NCI-H82 treated with DMSO at 0.1 percent for 48 hours (cell line): ENCODE results near the gene CEND1.

Experiments used
- DNase-seq: peaks from one replicate; lab custom pipeline; 2025; ENCODE audit not compliant: unreplicated experiment; lab: John Stamatoyannopoulos, UW

CEND1 gene

DNA sequence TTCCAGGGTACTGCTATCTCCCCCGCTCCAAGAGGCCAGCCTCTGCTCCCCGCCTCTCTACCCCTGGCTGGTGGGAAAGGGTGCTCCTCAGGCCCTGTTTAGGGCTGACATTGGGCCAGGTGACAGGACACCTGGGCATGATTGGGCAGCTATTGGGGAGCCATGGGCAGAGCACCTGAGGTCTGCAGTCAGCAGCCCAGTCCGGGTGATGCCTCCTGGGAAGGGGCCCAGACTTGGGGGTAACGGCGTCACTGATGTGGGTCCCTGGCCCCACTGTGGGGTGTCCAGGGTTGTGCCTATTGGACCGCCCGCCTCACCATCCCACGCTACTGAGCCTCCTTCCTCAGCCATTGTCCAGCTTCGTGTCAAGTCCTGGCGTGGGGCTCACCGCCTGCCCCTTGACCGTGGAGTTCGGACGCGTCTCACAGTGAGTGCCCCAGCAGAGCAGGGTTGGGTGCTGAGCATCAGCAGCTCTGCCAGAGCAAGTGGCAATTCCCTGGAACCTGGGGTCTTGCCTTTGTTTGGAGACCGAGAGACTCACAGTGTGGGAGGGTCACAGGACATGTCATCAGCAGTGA, 9.8 kb downstream of the CEND1 start:
- DNase-seq: no peak

DNA sequence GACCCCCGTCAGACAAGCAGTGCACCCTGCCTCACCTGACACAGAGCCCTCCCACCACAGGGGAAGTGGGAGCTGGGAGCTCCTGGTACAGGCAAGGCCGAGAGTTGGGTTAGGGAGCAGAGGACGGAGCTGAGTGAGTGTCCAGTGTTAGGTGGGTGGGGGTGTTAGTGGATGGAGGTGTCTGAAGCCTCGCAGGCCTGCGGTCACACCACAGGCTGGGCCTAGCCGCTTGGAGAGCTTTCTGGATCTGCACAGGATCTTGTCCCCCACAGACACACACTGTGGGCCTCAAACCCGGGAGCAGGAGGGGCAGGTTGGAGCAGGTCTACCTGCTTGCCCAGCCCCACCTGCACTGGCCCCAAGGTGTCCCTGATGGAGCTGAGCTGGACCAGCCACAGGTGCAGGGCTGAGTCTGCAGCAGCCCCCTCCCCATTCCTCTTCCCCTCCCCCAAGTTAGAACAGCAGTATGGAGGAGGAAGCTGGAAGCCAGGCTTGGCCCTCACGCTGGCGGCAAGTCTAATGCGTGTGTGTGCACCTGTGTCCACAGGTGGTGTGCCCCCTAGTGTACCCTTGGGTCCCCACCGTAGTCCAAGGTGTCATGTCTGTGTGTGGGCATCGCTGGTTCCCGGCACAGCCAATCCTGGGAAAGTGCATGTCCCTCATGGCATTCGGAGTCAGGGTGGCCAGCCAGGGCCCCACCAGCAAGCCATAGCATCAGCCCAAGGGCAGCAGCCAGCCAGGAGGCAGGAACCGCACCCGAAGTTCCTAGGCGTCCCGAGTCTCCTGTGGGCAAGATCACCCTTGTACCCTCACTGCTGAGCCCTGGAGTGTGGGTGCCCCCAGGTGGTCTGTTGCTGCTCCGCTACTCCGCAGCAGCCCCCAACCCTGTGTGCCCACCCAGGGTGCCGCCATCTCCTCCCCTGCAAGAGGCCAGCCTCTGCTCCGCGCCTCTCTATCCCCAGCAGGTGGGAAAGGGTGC, 10.6 kb downstream of the CEND1 start:
- DNase-seq: no peak

DNA sequence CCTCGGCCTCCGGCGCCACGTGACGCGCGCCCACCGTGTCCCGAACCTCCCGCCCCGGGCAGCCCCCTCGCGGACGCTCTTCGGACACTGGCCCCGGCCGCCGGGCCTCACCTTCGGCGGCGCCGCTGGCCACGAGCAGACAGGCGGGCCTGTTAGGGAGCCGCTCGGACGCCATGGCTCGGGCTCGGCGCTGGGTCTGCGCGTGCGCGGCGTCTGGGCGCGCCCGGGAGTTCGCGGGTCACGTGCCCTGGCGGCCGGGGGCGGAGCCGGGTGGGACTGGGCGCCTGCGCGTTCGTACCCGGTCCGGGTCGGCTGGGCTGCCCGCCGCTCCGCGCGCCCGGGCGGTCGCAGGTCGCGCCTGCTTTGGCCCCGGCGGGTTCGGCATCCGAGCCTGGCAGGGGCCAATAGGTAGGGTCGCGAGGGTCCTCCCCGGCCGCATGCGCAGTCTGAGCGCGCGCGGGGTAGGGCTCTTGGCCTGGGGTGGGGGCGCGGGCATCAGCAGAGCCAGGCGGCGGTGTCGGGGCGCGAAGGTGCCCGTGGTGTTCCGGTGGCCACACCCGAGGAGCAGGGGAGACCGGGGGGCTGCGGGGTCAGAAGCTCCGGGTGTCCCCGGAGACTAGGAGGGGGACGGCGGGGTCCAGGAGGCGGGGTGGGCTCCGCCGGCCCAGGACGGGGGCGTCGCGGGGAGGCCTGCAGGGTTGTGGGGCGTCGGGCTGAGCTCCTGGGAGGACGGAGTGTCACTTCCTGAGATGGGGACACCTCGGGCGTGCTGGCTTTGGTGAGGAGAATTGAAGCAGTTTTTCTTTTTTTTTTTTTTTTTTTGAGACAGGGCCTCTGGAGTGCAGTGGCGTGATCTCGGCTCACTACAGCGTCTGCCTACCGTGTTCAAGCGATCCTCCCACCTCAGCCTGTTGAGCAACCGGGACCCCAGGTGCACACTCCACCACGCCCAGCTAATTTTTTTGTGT, 12.3 kb downstream of the CEND1 start, which contains the start of gene GATD1:
Gene GATD1 (minus strand): TSS at position 200 of the 968 bp plus-strand sequence. CDS start 25 bp downstream, at position 175.
- DNase-seq: peak; percentile 28

DNA sequence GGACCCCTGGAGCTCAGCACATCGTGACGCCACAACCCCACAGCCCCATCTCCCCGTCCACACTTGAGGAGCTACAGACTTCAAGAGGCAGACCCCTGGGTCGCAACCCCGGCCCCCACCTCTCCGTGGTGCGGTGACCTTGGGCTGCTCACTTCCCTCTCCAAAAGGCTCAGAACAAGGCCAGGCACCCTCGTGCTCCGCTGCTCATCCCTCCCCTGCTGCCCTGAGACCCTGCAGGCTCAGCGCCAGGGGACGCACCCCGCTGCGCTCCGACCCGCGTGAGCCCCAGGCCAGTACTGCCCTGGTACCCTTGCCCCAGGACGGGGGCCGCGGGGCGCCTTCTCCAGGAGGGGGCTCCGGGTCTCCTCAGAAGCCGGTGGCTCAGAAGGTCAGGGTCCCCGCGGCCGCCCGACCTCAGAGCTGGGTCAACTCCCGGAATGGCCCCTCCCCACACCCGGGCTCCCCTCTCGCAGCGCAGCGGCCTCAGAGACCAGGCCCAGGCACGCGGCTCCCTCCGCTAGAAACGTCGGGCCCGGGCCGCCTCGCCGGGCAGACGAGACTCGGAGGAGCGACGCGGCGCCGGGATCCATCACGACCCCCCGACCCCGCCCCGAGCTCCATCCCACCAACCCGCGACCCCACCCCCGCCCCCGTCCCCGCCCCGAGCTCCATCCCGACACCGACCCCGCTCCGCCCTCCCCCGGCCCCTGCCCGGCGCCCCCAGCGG, 13.2 kb downstream of the CEND1 start:
- no peak for DNase-seq

DNA sequence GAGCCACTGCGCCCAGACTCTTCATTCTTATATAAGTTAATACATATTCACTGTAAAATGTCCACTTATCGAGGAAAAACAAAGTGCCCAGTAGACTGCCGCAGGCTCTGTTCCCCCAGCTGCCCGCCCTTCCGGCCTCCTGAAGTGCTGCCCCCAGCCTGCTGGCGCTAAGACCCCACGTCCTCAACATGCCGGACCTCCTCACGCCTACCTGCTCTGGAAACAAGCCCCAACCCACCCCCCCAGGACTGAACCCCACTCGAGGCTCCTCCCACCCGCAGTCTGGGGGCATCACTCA, 13.7 kb downstream of the CEND1 start:
- DNase-seq: no peak

DNA sequence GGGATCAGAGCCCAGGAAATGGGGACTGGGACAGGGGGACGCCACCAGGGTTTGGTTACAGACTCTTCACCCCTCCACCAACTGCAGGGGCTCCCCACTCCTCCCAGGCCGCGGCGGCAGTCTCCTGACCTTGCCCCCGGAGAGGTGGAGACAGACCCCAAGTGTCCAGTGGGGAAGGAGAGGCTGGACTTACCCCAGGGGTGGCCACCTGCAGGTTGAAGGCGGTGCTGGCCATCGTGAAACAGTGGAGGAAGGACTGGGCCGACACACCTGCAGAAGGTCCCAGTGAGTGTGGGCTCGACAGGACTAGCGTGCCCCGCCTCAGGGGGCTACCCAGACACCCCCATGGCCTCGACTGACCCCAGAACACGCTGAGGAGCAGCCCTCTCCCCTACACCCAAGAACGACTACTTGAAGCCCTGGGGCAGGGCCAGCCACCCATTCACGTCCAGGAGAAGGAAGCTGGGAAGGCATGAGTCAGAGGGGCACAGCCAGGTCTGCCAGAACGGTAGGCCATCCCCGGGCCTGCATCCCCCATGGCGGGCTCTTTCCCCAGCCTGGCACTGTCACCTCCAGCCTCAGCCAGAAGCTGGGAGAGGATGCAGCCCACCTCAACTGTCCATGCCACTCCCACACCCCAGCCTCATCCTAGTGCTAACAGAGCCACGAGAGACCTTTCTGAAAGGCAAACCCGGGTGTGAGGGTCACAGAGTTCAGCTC, 14.9 kb downstream of the CEND1 start:
- no peak for DNase-seq

DNA sequence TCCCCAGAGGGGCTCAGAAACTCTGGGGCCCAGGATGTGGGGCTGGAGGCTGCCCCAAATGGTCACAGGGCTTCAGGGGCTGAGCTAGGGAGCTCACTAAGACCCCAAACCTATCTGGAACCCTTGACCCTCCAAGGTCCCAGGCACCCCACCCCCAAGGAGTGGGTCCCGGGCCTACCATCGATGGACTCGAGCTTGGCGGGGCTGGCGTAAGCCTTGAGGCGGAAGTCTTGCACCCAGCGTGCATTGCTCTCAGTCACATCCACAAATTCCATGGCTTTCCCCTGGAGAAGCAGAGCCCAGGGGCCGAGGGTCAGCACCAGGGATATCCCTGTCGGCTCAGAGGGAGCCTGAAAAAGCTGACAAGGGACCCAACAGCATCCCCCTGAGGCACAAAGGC, 16.1 kb downstream of the CEND1 start:
- DNase-seq: no peak

DNA sequence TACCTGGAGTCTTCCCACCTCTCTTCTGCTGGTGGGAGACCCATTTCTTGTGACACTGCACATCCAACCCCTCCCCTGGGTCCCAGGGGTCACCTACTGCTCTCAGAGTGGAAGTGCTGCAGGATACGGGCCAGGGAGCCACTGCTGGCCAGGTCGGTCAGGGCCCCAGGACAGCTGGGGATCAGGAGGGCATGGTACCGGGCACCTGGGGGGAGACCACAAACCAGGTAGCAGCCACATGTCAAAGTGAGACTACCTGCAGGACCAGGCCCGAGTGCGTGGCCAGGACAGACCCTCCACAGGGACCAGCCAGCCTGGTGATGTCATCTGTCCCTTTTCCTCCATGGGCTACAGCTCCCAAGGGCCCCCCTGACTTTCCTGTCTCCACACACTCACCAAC, 16.5 kb downstream of the CEND1 start:
- no peak for DNase-seq

DNA sequence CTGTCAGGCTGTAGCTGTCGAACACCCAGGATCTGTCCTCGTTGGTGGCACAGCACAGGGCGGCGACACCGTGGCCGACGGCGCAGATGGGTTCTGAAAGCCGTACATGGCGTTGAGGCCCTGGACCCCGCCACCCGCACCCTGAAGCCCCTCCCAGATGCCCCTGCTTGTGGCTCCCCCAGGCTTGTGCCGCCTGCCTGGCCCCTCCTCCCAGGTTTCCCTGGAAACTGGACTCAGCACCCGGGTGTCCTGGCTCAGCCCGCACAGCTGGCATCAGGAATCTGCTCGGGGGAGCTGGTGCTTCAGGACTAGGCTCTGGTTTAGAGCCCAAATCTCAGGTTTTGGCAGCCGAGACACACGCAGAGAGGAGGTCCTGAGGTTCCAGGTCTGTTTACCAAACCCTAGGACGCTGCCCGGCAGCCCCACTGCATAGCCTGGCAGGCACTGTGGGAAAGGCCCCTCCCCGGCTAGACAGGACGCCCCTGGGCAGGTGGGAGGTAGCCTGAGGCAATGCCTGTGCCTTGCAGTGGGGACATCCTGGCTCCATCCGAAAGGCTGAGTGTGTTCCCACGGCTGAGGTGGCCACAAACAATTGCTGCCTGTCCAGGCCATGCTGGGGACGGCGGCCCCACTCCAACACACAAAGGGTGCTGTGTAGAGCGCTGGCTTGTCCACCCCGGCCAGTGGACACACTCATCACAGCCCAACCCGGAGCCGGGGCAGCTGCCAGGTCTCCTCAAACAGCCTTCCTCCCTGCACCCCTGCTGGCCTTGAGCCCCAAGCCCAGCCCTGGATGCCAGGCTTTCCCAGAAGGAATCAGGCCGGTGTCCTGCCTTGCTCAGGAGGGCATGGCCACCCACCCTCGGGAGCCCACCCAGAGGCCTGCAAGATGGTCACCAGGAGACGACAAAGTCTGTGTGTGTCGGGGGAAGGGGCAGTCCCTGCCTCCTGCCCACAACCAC, 17.2 kb downstream of the CEND1 start:
- no peak for DNase-seq

DNA sequence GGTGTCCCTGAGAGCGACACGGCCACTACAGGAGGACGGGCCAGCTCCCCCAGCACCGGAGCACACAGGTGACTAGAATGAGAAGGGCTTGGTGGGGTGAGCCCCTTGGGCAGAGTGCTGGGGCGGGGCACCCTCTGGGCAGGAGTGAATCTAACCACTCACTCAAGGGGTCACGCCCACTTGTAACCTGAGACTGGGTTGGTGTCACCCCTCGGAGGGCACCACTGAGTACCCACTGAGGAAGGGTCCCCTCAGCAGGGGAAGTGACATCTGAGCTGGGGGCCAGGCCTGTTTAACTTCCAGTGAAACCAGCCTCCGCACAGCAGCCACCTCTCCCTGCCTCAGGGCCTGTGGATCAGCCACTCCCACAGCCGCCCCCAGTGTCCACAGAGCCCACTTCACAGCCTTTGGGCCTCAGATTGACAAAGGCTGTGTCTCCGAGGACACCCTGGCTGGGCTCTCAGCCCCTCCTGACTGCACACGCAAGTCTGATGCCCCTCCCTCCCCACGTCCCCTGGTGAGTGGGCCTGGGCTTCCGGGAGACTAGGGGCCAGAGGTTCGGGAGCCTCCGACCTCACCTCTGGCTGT, 18.2 kb downstream of the CEND1 start:
- no peak for DNase-seq

DNA sequence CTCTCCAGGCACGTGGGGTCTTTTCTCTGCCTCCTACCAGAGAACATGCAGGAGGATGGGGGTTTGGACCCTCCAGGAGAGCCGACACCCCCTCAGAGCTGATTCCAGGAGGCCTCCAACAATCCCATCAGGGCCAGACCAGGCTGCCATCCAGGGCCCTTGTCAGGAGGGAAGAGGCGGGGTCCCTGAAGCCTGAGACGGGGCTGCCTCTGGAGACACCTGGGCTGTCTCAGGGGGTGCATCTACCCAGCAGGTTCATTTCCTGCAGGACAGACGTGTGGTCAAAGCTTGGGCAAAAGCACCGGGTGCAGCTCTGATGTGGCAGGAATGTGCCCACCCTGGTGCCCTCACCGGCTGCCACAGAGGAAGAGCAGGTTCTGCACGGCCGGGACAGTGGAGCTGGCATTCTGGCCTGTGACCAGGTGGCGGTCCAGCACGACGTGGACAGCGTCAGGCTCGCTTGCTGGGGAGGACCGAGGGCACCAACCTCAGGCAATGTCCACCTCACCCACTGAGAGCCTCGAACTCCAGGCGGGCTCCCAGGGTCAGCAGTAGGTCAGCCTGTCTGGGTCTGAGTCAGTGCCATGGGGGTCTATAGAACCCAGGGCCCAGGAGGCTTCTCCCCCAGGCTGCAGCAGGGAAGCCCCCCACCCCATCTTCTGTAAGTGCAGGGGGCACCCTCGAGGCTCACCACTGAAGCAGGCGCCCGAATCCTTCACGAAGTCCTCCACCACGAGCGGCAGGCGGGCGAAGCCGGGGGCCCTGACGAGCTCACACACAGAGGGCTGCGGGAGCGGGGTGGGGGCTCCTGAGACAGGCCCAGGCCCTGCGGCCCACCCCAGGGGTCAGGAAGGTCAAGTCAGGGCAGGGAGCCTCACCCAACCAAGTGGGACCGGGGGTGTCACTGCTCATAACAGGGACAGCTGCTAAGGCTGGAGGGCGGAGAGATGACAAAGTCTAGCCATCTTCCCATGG, 19.0 kb downstream of the CEND1 start:
- DNase-seq: no peak

DNA sequence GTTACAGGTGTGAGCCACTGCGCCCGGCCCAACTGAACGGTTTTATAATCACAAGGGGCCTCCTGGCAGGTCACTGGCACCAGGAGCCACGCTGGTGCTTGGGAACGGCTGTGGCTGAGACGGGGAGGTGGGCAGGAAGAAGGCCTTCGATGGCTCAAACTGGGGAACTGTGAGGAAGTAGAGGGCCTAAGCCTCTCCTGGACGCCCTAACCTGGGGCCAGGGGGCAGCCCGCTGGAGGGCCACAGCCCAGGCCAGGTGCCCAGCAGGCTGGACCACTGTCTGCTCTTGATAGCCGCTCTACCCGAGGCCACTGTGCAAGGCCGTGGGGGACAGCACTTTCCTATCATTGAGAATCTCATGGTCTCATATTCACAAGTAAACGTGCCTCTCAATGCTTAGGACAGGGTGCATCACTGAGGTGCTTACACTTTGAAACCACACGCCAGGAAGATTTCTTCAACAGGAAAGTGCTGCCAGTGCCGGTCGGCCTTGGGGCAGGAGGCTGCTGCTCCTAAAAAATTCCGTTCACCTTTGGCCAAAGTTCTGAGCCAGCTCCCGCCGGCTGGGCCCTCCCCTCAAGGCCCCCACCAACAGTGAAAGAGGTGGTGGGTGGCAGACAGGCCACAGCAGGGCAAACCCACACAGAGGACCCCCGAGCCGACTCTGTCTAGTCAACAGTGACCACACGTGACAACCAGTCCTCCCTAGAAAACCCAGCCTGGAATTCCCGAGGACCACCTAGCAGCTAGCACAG, 19.8 kb downstream of the CEND1 start:
- no peak for DNase-seq

DNA sequence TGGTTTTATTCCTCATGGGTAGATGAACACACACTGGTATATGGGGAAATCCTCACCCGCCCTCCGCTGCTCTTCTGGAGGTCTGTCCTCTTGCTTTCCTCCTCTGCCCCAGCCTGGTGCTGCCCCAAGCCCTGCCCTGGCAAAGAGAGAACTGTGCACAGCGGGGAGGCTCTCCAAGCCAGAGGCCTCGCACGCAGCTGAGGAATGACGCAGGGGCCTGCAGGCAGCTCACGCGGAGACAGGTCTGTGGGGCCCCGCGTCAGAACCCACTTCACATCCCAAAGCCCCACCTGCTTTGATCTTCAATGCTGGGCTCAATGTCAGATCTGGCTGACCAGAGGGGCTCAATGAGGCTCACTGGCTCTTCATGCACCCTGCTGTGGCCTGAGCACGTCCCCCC, 22.7 kb downstream of the CEND1 start:
- no peak for DNase-seq

DNA sequence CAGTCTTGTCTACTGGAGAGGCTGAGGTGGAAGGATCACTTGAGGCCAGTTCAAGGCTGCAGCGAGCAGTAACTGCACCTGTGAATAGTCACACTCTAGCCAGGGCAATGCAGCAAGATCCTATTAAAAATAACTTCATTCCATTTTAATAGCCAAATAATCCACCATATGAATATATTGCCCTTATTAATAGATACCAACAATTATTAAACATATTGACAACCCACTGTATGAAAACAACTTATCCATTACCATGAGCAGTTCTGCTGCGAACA, 23.0 kb downstream of the CEND1 start:
- no peak for DNase-seq

DNA sequence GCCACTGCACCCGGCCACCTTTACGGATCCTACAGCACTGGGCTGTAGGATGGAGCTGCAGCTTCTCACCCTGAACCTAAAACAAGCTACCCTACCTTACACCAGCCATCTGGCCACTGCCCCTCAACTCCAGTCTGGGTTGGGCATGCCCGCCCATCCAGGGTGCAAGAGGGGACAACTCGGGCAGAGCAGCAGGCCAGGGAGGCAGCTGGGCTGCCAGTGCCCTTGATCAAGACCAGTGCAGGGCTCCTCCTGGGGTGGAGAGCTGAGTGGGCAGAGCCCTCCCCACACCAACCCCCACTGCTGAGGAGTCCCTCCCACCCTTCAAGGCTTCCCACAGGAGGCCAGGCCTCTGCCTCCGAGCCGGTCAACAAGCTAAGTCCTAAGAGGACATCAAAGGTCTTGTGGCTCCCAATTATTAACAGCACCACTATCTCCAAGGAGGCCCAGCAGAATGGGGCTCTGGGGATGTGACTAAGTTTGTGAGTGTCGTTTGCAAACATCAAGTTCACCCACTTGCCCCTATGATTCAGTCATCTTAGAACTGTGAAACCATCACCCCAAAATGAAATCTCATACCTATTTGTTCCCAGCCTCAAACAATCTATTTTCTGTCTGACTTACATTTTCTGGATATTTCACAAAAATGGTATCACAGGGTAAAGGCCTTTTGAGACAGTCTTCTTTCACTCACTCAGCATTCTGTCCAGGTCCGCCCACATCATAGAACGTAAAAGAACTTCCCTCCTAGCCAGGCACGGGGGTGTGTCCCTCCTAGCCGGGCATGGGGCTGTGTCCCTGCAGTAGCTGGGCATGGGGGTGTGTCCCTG, 23.6 kb downstream of the CEND1 start:
- no peak for DNase-seq

DNA sequence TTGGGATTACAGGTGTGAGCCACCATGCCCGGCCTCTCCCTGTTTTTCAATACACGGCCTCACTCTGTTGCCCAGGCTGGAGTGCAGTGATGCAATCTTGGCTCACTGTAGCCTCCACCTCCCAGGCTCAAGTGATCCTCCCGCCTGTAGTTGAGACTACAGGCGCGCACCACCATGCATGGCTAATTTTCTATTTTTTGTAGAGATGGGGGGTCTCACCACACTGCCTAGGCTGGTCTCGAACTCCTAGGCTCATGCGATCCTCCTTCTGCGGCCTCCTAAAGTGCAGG, 24.1 kb downstream of the CEND1 start:
- DNase-seq: no peak
